HUES64 (cell line): ENCODE results near the gene CCDC9.

Experiments used
- H3K27ac ChIP-seq: 2 replicates; pipeline ENCODE4 v1.7.0; 2013; ENCODE audit warnings: low read depth, low read length, inconsistent platforms
- H3K27me3 ChIP-seq: 2 replicates; pipeline ENCODE4 v1.6.1; 2013; ENCODE audit warnings: mild to moderate bottlenecking, low read length; ENCODE audit not compliant: insufficient read depth
- H3K36me3 ChIP-seq: 2 replicates; pipeline ENCODE4 v1.6.1; 2013; ENCODE audit warnings: mild to moderate bottlenecking, low read length; ENCODE audit not compliant: insufficient read depth
- H3K4me1 ChIP-seq: 2 replicates; pipeline ENCODE4 v1.6.1; 2013; ENCODE audit warnings: mild to moderate bottlenecking, low read length, moderate library complexity; ENCODE audit not compliant: insufficient read depth
- H3K4me3 ChIP-seq: 2 replicates; pipeline ENCODE4 v1.5.1; 2013; ENCODE audit warnings: mild to moderate bottlenecking, low read length, moderate library complexity
- H3K9ac ChIP-seq: 2 replicates; pipeline ENCODE4 v1.6.1; 2013; ENCODE audit warnings: mild to moderate bottlenecking, low read depth, low read length
- H3K9me3 ChIP-seq: 2 replicates; pipeline ENCODE4 v1.6.1; 2013; ENCODE audit warnings: low read depth, low read length; ENCODE audit not compliant: insufficient read depth
- WGBS: fragments of 150-250, 120-280 bp; methylation state at CpG from one replicate; pipeline ENCODE4 v1.1.7; 2013; ENCODE audit warnings: missing lambda C conversion rate; 5-methylcytosine and 5-hydroxymethylcytosine counted together

CCDC9 gene

DNA sequence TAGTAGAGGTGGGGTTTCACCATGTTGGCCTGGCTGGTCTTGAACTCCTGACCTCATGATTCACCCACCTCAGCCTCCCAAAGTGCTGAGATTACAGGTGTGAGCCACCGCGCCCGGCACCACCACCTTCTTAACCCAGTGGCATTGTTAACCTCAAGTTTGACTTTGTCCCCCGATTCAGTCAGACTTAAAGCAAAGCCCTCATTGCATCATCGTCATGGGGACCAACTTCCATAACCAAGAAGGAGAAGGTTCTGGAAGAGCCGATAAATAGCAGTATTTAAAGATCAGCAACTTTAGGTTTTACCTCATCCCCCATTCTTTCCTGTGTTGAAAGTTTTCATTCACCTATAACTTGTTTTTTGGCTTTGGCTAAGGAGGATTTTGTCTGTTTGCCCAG is 11.7 kb downstream of the CCDC9 start:
- no peak overlapping the region for H3K27ac ChIP-seq
- H3K4me1 ChIP-seq: no peaks in the 10 kb centered on the region
- WGBS: 94% methylated on average over 5 of the region's 6 CpGs
- H3K27me3 ChIP-seq: no peaks in the 10 kb centered on the region
- H3K9me3 ChIP-seq: no peaks in the 10 kb centered on the region
- H3K36me3 ChIP-seq: peaks cover 59% of the 10 kb centered on the region
- H3K4me3 ChIP-seq: no peak overlapping the region
- H3K9ac ChIP-seq: no peak overlapping the region

DNA sequence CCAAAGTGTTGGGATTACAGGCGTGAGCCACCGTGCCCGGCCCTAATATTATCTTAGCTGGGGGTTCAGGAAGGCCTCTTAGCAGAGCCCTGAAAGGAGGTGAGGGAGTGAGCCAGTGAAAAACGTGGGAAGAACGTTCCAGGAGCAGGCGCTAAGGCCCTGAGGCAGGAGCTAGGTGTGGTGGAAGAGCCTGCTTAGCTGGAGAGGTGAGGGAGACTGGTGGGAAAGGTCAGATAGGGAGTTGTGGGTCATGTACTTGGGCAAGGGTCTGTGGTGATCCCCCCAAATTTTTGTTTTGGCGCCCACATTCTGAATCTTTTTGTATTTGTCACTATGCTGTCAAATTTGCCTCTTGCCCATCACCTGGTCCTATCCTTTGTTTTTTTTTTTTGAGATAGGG is 13.3 kb downstream of the CCDC9 start:
- Histone ChIP-seq H3K27me3 (no peaks in the 10 kb centered on the region), H3K9ac (no peak overlapping the region), H3K36me3 (peaks cover 49% of the 10 kb centered on the region), H3K27ac (no peak overlapping the region), H3K4me3 (no peak overlapping the region), H3K4me1 (no peaks in the 10 kb centered on the region), H3K9me3 (no peaks in the 10 kb centered on the region)
- WGBS: 92% methylated on average over 7 of the region's 7 CpGs

DNA sequence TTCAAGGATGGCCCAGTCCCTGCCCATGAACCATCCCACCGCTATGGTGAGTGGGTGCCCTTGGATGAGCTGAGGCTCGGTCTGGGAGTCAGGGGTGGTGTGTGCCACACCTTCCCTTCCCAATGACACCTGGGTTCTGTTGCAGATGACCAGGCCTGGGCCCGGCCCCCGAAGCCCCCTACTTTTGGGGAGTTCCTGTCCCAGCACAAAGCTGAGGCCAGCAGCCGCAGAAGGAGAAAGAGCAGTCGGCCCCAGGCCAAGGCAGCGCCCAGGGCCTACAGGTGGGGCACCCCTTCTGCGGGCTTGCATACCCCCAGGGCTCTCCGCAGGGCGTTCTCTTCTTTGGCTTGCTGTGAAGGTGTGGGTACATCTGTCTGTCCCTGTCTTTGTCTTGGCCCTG is 14.1 kb downstream of the CCDC9 start:
- Histone ChIP-seq H3K27ac (no peak overlapping the region), H3K9me3 (no peaks in the 10 kb centered on the region), H3K4me3 (no peak overlapping the region), H3K36me3 (peaks cover 41% of the 10 kb centered on the region), H3K27me3 (peaks cover 4% of the 10 kb centered on the region), H3K9ac (no peak overlapping the region), H3K4me1 (peaks cover 2% of the 10 kb centered on the region; the same call in 1 of the 2 replicates)
- 97% methylated on average over 10 of the region's 10 CpGs for WGBS

DNA sequence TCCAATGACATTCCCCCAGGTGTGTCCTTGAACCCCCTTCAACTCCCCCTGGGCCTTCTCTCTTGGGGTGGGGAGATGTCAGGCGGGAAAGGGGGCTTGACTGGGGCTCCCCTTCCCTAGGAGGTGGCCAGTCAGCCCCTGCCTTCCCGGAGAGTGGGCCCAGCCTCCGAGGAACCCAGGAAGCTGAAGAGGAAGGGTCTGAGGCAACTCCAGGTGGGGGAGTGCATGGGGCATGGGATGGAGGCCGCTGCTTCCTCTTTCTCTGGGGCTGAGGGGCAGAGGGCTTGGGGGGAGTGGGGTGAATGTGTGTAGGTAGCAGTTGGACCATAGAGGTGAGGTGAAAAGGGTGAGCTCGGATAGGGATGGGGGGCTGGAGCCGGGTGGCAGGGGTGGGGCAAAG is 15.6 kb downstream of the CCDC9 start:
- no peak overlapping the region for H3K4me3 ChIP-seq
- 73% methylated on average over 6 of the region's 6 CpGs for WGBS

DNA sequence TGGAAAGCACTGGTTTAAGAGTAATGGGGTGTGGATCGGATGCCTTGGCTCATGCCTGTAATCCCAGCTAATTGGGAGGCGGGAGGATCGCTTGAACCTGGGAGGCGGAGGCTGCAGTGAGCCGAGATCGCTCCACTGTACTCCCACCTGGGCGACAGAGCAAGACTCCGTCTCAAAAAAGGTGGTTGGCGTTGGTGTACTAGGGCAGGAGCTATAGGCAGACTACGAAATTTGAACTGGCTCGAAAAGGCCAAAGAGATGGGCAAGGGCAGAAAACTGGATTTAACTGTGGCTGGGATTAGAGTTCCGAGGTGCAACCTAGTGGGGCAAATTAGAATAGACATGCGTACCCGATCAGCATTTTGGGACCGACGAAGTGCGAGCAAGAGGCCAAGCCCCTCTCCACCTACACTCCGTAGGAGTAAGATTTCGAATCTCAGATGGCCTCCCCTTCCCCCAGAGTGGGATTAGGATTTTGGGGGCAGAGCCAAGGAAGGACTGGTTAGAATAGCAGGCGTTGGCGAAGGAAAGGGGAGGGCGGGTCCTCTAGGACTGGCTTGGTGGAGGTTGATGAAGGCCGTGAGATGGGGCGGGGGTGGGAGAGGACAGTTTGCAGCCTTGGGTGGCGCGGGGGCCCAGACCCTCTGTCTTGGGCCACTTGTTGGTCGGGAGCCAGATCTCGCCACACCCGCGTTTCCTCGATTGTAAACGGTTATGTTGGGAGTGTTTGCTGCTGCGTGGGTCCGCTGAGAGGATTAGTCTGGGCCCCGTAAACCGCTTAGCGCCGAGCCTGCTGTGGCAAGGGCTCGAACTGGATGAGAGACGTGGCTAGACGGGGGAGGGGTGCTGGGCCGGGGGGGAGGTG is 16.4 kb downstream of the CCDC9 start:
- Histone ChIP-seq H3K36me3 (peaks cover 24% of the 10 kb centered on the region), H3K4me1 (peaks cover 6% of the 10 kb centered on the region; the same call in 1 of the 2 replicates), H3K4me3 (peak overlapping the region; percentile 72), H3K27me3 (peaks cover 12% of the 10 kb centered on the region), H3K9ac (peak overlapping the region; percentile 78), H3K9me3 (no peaks in the 10 kb centered on the region), H3K27ac (peak overlapping the region; percentile 99)
- 14% methylated on average over 40 of the region's 42 CpGs for WGBS

More for the DNA sequence above, 15.6 kb downstream of the CCDC9 start:
- H3K4me1 ChIP-seq: peaks cover 6% of the 10 kb centered on the region; the same call in 1 of the 2 replicates
- peaks cover 12% of the 10 kb centered on the region for H3K27me3 ChIP-seq
- H3K9me3 ChIP-seq: no peaks in the 10 kb centered on the region
- H3K27ac ChIP-seq: no peak overlapping the region
- no peak overlapping the region for H3K9ac ChIP-seq
- peaks cover 31% of the 10 kb centered on the region for H3K36me3 ChIP-seq

DNA sequence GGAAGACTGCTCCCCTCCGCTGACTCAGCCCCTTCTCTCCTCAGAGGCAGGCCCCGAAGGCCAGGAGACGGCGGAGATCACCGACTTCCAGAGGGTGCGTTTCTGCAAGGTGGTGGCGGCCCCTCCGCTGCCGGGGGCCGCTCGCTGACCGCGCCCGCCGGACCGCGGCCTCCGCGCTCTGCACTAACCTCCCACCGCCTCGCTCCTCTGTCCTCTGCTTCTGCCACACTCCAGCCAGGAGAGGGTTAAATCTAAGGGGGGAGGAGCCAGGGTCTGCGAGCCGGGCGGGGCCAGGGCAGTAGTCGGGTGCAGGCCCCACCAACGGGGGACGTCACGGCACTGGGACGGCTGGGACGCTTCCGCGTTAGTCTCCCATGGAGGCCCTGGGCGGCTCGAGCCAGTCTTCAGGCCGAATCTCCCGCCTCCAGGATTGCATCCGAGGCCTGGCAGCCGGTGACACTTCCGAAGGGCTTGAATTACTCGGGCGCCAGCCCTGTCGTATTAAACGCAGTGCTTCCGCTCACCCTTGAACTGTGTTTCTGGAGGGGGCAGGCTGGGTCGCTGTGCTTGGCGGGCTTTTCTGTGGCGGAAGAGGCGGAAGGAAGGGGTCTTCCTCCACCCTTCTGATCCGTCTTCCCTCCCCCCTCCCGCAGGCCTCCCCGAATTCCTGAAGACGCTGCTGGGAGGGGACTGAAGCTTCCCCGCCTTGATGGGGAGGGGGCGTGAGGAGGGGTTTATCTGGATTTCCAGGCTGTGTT is 17.2 kb downstream of the CCDC9 start:
- H3K36me3 ChIP-seq: peaks cover 17% of the 10 kb centered on the region
- H3K4me1 ChIP-seq: peaks cover 6% of the 10 kb centered on the region; the same call in 1 of the 2 replicates

DNA sequence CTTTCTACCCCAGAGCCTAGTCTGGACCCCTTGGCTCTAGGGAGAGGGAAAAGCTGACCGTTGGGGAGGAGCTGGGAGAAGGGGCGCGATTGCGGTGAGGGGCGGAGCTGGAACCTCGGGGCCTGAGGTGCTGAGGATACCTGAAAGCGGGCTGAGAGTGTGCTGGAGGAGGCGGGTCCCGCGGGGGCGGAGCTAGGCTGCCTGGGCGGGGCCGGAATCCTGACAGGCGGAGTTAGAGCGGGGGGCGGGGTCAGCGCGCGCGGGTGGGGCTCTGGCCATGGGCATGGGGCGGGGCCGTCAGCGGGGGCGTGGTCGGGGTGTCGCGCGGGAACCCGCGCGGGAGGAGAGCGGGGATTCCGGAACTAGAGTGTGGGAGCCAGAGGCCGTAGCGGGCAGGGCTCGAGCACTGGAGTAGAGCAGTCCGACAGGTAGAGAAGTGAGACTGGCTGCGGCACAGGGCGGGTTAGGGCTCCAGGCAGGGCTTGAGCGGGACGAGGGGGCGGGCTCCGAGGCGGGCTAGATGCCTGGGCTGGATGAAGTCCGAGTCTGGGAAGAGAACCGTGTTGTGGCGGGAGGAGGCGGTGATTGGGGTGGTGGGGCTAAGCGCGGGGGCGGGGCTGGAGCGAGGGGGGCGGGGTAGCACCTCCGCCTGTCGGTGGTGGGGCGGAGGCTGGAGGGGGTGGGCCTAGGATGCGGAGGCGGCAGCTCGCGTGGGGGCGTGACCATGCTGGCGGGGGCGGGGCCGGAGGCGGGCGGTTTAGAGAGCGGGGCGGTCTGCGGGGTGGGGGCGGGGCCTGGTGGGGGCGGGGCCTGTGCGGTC is 18.0 kb downstream of the CCDC9 start, which contains the start of gene INAFM1:
Gene INAFM1, plus strand, starts transcription at position 815 of the 820 bp plus-strand sequence. CDS start 35 bp downstream, outside the sequence.
- H3K9ac ChIP-seq: peak within 1 kb of the TSS; percentile 90
- peaks cover 17% of the 10 kb centered on the region for H3K36me3 ChIP-seq
- H3K4me1 ChIP-seq: peaks cover 6% of the 10 kb centered on the region; the same call in 1 of the 2 replicates
- under 1% methylated on average over 66 of the region's 72 CpGs for WGBS
- peaks cover 12% of the 10 kb centered on the region for H3K27me3 ChIP-seq
- no peaks in the 10 kb centered on the region for H3K9me3 ChIP-seq
- H3K27ac ChIP-seq: peak within 1 kb of the TSS; percentile 99
- H3K4me3 ChIP-seq: peak within 1 kb of the TSS; percentile 72

More for the DNA sequence above, 17.2 kb downstream of the CCDC9 start:
- Histone ChIP-seq H3K9me3 (no peaks in the 10 kb centered on the region), H3K27me3 (peaks cover 12% of the 10 kb centered on the region), H3K27ac (peak overlapping the region; percentile 99), H3K9ac (peak overlapping the region; percentile 78), H3K4me3 (peak overlapping the region; percentile 72)
- WGBS: under 1% methylated on average over 49 of the region's 54 CpGs

DNA sequence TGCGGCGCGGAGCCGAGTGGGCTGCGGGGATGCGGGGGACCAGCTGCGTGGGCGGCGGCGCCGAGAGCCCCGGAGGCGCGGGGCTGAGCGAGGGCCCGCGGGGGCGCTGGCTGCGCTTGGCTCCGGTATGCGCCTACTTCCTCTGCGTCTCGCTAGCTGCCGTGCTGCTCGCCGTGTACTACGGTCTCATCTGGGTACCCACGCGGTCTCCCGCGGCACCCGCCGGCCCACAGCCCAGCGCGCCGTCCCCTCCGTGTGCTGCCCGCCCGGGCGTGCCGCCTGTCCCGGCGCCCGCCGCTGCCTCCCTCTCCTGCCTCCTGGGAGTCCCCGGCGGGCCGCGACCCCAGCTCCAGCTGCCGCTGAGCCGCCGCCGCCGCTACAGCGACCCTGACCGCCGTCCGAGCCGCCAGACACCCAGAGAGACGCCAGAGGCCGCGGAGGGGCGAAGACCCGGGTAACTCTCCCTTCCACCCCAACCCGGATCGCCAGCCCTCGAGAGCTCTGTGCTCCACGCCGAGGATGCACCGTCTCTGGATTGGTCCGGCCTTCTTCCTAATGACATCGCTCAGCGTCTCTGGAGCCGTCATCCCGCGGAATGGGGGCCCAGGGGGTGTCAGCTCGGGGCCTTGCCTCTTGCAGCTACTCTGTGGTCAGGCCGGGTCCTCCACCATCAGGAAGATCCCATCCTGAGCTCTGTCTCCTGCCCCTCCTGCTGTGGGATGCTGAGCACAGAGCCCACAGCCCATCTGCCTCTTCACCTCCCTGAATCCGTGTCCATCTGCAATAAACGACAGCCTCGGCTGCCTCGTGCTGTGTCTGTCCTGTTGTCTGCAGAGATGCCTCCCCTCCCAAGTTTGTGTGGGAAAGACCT is 18.8 kb downstream of the CCDC9 start:
- peaks cover 14% of the 10 kb centered on the region for H3K36me3 ChIP-seq
- no peaks in the 10 kb centered on the region for H3K9me3 ChIP-seq
- peak overlapping the region; percentile 66 for H3K9ac ChIP-seq
- no peak overlapping the region; the same call in 1 of the 2 replicates for H3K27ac ChIP-seq
- peaks cover 12% of the 10 kb centered on the region for H3K27me3 ChIP-seq
- WGBS: 5% methylated on average over 82 of the region's 82 CpGs
- H3K4me3 ChIP-seq: peak overlapping the region; percentile 69
- peaks cover 6% of the 10 kb centered on the region; the same call in 1 of the 2 replicates for H3K4me1 ChIP-seq

DNA sequence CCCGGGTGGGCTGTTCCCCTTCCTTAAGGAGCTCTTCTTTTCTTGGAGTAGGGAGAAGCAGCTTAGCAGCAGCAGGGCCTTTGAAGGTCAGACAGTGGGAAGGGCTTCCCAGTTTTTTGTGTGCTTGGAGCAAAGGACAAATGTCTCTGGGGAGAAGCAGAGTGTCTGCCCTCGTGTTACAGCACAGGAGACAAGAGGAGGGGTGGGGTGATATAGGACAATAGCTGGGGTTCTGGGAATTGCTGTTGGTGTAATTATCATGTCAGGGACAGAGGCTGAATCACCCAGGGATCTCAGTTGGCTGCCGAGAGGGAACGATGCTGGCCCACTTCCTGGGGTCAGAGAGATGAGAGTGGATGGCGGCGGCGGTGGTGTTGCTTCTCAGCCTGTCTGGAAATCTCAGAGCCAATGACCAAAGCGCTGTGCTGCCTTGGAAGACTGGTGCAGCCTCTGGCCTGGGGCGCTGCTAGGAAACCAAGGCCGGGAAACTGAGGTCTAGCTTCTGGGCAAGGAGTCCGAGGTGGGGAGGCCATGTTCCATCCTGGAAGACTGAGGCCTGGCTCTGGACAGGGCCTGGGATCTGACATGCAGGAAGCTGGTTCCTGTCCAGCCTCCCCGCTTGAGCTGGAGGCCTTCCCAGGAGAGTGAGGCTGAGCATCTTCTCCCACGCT is 19.6 kb downstream of the CCDC9 start:
- H3K9ac ChIP-seq: no peak overlapping the region
- peaks cover 12% of the 10 kb centered on the region for H3K27me3 ChIP-seq
- WGBS: 86% methylated on average over 12 of the region's 13 CpGs

More for the DNA sequence above, 19.6 kb downstream of the CCDC9 start:
- no peaks in the 10 kb centered on the region for H3K9me3 ChIP-seq
- peak overlapping the region; percentile 69; the same call in 1 of the 2 replicates for H3K4me3 ChIP-seq
- peaks cover 6% of the 10 kb centered on the region; the same call in 1 of the 2 replicates for H3K4me1 ChIP-seq
- H3K27ac ChIP-seq: no peak overlapping the region
- peaks cover 6% of the 10 kb centered on the region for H3K36me3 ChIP-seq
